ENCODE measurements around the gene MAOA.
A peak's percentile ranks its signal among the peaks of the same experiment; 100 is the strongest.

Gene MAOA

DNA sequence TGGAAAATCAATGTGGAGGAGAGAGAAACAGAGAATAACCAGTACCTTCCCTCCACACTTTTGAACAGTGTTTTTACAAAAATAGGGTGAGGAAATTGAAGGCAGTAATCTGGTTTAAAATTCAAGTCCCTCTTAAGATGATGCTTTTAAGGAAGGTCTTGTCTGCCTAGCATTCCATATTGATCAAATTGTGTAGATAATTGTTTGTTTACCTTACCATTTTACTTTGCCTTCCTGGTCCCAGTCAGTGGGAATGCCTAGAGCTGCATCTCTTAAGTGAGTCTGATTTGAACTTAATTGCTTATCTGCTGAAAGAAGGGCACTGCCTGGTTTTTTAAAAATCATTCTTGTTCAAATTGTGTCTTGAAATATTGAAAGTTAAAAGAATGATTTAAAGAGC is 14.4 kb upstream of the MAOA start:
- Histone ChIP-seq H3K27ac (ENCODE audit: low read length, poor library complexity, severe bottlenecking) (no peak overlapping the region), H3K27me3 (ENCODE audit: control insufficient read depth in 1 of 2, insufficient read depth in 1 of 2, low read length in 2 of 2) (peaks cover 0 to 4% of the 10 kb centered on the region in 2 experiments), H4K8ac (ENCODE audit: low read length) (no peak overlapping the region), H2BK120ac (ENCODE audit: low read depth, low read length) (no peak overlapping the region), H3K4me1 (ENCODE audit: control insufficient read depth, insufficient read depth, low read depth, low read length) (peaks cover 4% of the 10 kb centered on the region), H3K9me3 (ENCODE audit: control insufficient read depth, low read length) (no peaks in the 10 kb centered on the region), H4K91ac (ENCODE audit: low read length) (no peak overlapping the region), H2BK5ac (ENCODE audit: low read depth, low read length, poor library complexity, severe bottlenecking) (no peak overlapping the region), H3K36me3 (ENCODE audit: control insufficient read depth in 1 of 2, insufficient read depth in 2 of 2, low read depth in 1 of 2, low read length in 2 of 2) (no peaks in the 10 kb centered on the region), H3K4me3 (ENCODE audit: insufficient read depth in 1 of 2, low read depth in 1 of 2, low read length in 2 of 2) (no peak overlapping the region), H2AK5ac (ENCODE audit: low read length, severe bottlenecking) (no peak overlapping the region), H2BK12ac (ENCODE audit: low read length in 2 of 2) (no peak overlapping the region), H3K9ac (ENCODE audit: low read length) (no peak overlapping the region), H3K4ac (ENCODE audit: low read depth in 1 of 2, low read length in 2 of 2) (no peak overlapping the region), H2BK15ac (ENCODE audit: low read depth, poor library complexity, severe bottlenecking) (no peak overlapping the region), H3K14ac (ENCODE audit: low read length in 2 of 2) (no peak overlapping the region), H3K18ac (ENCODE audit: low read depth in 1 of 2, low read length in 2 of 2) (no peak overlapping the region), H3K4me2 (ENCODE audit: low read length, poor library complexity, severe bottlenecking) (no peak overlapping the region), H2AFZ (ENCODE audit: low read depth, low read length) (no peak overlapping the region), H3K23ac (ENCODE audit: low read length in 2 of 2) (no peak overlapping the region), H3K79me1 (replicated peaks; ENCODE audit: low read length, poor library complexity, severe bottlenecking) (no peaks in the 10 kb centered on the region)
- no peak for DNase-seq

DNA sequence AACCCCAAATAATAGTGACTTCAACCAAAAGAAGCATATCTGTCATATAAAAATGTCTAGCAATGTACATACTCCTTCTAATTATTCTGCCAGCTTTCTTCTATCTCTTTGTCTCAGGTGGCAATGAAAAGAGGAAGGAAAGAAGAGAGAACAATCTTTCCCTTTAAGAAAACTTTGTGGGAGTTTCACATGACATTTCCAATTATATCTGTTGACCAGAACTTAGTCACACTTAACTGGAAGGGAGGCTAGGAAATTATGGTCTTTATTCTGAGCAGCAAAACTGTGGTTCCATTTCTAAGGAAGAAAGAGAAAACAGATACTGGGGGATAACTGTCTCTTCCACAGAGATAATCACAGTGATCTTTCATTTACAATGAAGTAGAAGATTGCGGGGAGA is 12.9 kb upstream of the MAOA start:
- Histone ChIP-seq H3K4me1 (ENCODE audit: control insufficient read depth, insufficient read depth, low read depth, low read length) (peaks cover 4% of the 10 kb centered on the region), H2AK5ac (ENCODE audit: low read length, severe bottlenecking) (no peak overlapping the region), H3K9me3 (ENCODE audit: control insufficient read depth, low read length) (no peaks in the 10 kb centered on the region), H3K14ac (ENCODE audit: low read length in 2 of 2) (no peak overlapping the region), H3K36me3 (ENCODE audit: control insufficient read depth in 1 of 2, insufficient read depth in 2 of 2, low read depth in 1 of 2, low read length in 2 of 2) (no peaks in the 10 kb centered on the region), H3K23ac (ENCODE audit: low read length in 2 of 2) (no peak overlapping the region), H3K4ac (ENCODE audit: low read depth in 1 of 2, low read length in 2 of 2) (no peak overlapping the region), H2BK120ac (ENCODE audit: low read depth, low read length) (no peak overlapping the region), H4K91ac (ENCODE audit: low read length) (no peak overlapping the region), H3K9ac (ENCODE audit: low read length) (no peak overlapping the region), H2BK5ac (ENCODE audit: low read depth, low read length, poor library complexity, severe bottlenecking) (no peak overlapping the region), H2BK12ac (ENCODE audit: low read length in 2 of 2) (no peak overlapping the region), H3K79me1 (replicated peaks; ENCODE audit: low read length, poor library complexity, severe bottlenecking) (no peaks in the 10 kb centered on the region), H2BK15ac (ENCODE audit: low read depth, poor library complexity, severe bottlenecking) (no peak overlapping the region), H3K4me3 (ENCODE audit: insufficient read depth in 1 of 2, low read depth in 1 of 2, low read length in 2 of 2) (no peak overlapping the region), H3K27ac (ENCODE audit: low read length, poor library complexity, severe bottlenecking) (no peak overlapping the region), H3K4me2 (ENCODE audit: low read length, poor library complexity, severe bottlenecking) (no peak overlapping the region), H3K27me3 (ENCODE audit: control insufficient read depth in 1 of 2, insufficient read depth in 1 of 2, low read length in 2 of 2) (no peaks in the 10 kb centered on the region), H4K8ac (ENCODE audit: low read length) (no peak overlapping the region), H2AFZ (ENCODE audit: low read depth, low read length) (no peak overlapping the region), H3K18ac (ENCODE audit: low read depth in 1 of 2, low read length in 2 of 2) (no peak overlapping the region)
- peak; percentile 12 for DNase-seq
- no CpG with 5 or more reads among the region's 1 CpG for WGBS

DNA sequence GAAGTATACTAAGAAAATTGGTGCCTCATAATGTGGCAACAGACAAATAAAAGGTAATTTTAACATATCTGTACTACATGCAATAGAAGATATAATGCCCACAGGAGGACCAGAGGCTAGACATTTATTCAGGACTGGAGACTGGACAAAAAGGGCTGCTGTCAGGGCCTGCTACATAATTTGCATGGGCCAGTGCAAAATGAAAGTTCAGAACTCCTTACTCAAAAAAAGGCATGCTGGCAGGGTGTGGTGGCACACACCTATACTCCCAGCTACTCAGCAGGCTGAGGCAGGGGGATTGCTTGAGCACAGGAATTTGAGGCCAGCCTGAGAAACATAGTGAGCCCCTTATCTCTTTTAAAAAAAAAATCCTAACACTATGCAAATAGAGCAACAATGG is 12.4 kb upstream of the MAOA start:
- Histone ChIP-seq H2AK5ac (ENCODE audit: low read length, severe bottlenecking) (no peak overlapping the region), H3K14ac (ENCODE audit: low read length in 2 of 2) (no peak overlapping the region), H3K4ac (ENCODE audit: low read depth in 1 of 2, low read length in 2 of 2) (no peak overlapping the region), H3K27me3 (ENCODE audit: control insufficient read depth in 1 of 2, insufficient read depth in 1 of 2, low read length in 2 of 2) (no peaks in the 10 kb centered on the region), H4K8ac (ENCODE audit: low read length) (no peak overlapping the region), H3K23ac (ENCODE audit: low read length in 2 of 2) (no peak overlapping the region), H2BK12ac (ENCODE audit: low read length in 2 of 2) (no peak overlapping the region), H2AFZ (ENCODE audit: low read depth, low read length) (no peak overlapping the region), H3K18ac (ENCODE audit: low read depth in 1 of 2, low read length in 2 of 2) (peak overlapping the region in 1 of 2 experiments; percentile 21), H3K4me3 (ENCODE audit: insufficient read depth in 1 of 2, low read depth in 1 of 2, low read length in 2 of 2) (no peak overlapping the region), H3K27ac (ENCODE audit: low read length, poor library complexity, severe bottlenecking) (peak overlapping the region; percentile 60), H3K9ac (ENCODE audit: low read length) (peak overlapping the region; percentile 35), H2BK120ac (ENCODE audit: low read depth, low read length) (peak overlapping the region; percentile 61), H3K36me3 (ENCODE audit: control insufficient read depth in 1 of 2, insufficient read depth in 2 of 2, low read depth in 1 of 2, low read length in 2 of 2) (no peaks in the 10 kb centered on the region), H3K4me1 (ENCODE audit: control insufficient read depth, insufficient read depth, low read depth, low read length) (peaks cover 4% of the 10 kb centered on the region), H3K4me2 (ENCODE audit: low read length, poor library complexity, severe bottlenecking) (no peak overlapping the region), H2BK15ac (ENCODE audit: low read depth, poor library complexity, severe bottlenecking) (no peak overlapping the region), H4K91ac (ENCODE audit: low read length) (no peak overlapping the region), H2BK5ac (ENCODE audit: low read depth, low read length, poor library complexity, severe bottlenecking) (no peak overlapping the region), H3K9me3 (ENCODE audit: control insufficient read depth, low read length) (no peaks in the 10 kb centered on the region), H3K79me1 (replicated peaks; ENCODE audit: low read length, poor library complexity, severe bottlenecking) (no peaks in the 10 kb centered on the region)
- peak; percentile 21 for DNase-seq

DNA sequence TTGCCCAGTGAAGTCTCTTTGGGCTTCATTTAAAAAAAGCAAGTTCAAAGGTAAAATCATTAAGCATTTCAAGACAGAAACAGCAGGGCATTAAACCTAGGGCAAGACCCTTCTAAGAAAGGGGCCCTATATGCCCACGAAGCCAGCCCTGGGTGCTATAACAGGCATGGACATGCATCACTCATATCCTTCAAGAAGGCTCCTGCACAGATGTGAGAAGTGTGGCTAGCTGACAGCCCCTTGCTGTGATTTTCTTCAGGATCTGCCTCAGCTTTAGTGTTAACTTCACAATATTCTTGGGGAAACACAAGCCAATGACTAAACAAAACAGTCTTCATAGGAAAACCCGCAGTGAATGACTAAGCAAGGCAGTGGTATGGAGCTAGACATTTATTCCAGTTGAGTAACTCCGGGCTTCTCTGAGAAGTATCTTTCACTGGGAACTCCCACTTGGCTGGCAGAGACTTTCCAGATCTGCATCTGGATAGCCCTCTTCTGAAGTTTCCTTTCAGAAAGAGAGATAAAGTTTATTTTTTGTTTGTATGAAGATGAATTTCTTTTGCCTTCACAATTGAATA is 11.9 kb upstream of the MAOA start:
- Histone ChIP-seq H4K91ac (ENCODE audit: low read length) (no peak overlapping the region), H3K14ac (ENCODE audit: low read length in 2 of 2) (no peak overlapping the region), H3K4me1 (ENCODE audit: control insufficient read depth, insufficient read depth, low read depth, low read length) (peaks cover 4% of the 10 kb centered on the region), H3K4ac (ENCODE audit: low read depth in 1 of 2, low read length in 2 of 2) (peak overlapping the region in 1 of 2 experiments; percentile 79), H3K9me3 (ENCODE audit: control insufficient read depth, low read length) (no peaks in the 10 kb centered on the region), H2BK5ac (ENCODE audit: low read depth, low read length, poor library complexity, severe bottlenecking) (no peak overlapping the region), H3K4me2 (ENCODE audit: low read length, poor library complexity, severe bottlenecking) (no peak overlapping the region), H3K27me3 (ENCODE audit: control insufficient read depth in 1 of 2, insufficient read depth in 1 of 2, low read length in 2 of 2) (no peaks in the 10 kb centered on the region), H2BK15ac (ENCODE audit: low read depth, poor library complexity, severe bottlenecking) (no peak overlapping the region), H3K4me3 (ENCODE audit: insufficient read depth in 1 of 2, low read depth in 1 of 2, low read length in 2 of 2) (no peak overlapping the region), H3K18ac (ENCODE audit: low read depth in 1 of 2, low read length in 2 of 2) (no peak overlapping the region), H3K36me3 (ENCODE audit: control insufficient read depth in 1 of 2, insufficient read depth in 2 of 2, low read depth in 1 of 2, low read length in 2 of 2) (no peaks in the 10 kb centered on the region), H3K27ac (ENCODE audit: low read length, poor library complexity, severe bottlenecking) (peak overlapping the region; percentile 60), H3K79me1 (replicated peaks; ENCODE audit: low read length, poor library complexity, severe bottlenecking) (no peaks in the 10 kb centered on the region), H3K23ac (ENCODE audit: low read length in 2 of 2) (no peak overlapping the region), H3K9ac (ENCODE audit: low read length) (peak overlapping the region; percentile 35), H4K8ac (ENCODE audit: low read length) (no peak overlapping the region), H2BK120ac (ENCODE audit: low read depth, low read length) (no peak overlapping the region), H2AFZ (ENCODE audit: low read depth, low read length) (no peak overlapping the region), H2AK5ac (ENCODE audit: low read length, severe bottlenecking) (no peak overlapping the region), H2BK12ac (ENCODE audit: low read length in 2 of 2) (peak overlapping the region in 1 of 2 experiments; percentile 31)
- peak; percentile 95 for DNase-seq
- 5% methylated on average over 3 of the region's 3 CpGs for WGBS
